HepG2 (cell line): Measurements from ENCODE around the gene NFYC. TPM values are rescaled to one million over a fixed set of nuclear protein-coding genes. Genes with fewer than 3 reads are reported as not detected.

Experiments used
- ATAC-seq: fragments of 200-7000 bp; cut with Tn5 transposase; 3 replicates; pipeline ENCODE4 v1.9.1; 2020; ENCODE audit warnings: mild to moderate bottlenecking, moderate library complexity
- BruUV-seq: library from RNA; stranded (reverse); fragments of 400-500 nt; replicated peaks from 2 replicates; lab custom pipeline; 2021; lab: Mats Ljungman, UMichigan
- CTCF ChIA-PET: fragments of 300-600 bp; formaldehyde crosslinking; extraction: SDS; loops from one replicate; lab custom pipeline; 2021; ENCODE audit warnings: low total read pairs, inconsistent platforms, low intra/inter-chr PET ratio; lab: Yijun Ruan, JAX
- POLR2A ChIA-PET: fragments of 350-600 bp; sonication (Branson Sonifier 250); formaldehyde crosslinking; loops from one replicate; lab custom pipeline; 2020; ENCODE audit warnings: antibody characterized with exemption, inconsistent platforms; lab: Yijun Ruan, JAX
- DNase-seq: peaks from one replicate; pipeline ENCODE4 v3.0.0-alpha.2; 2015; ENCODE audit warnings: low spot score
- FAIRE-seq: peaks from 3 replicates; lab custom pipeline; 2011; peaks lifted over from hg19 to GRCh38; lab: Jason Lieb, UNC
- H2AFZ ChIP-seq: one replicate; pipeline ENCODE4 v1.6.1; 2011; ENCODE audit warnings: low read length, inconsistent platforms
- H3K27ac ChIP-seq: fragments of 300-600 bp; 3 replicates; pipeline ENCODE4 v1.8.0; 2011; ENCODE audit warnings: mixed run types, mild to moderate bottlenecking, mixed read lengths, low read length, inconsistent platforms; ENCODE audit not compliant: insufficient read depth; ENCODE audit errors: extremely low read length
- H3K27me3 ChIP-seq, 2 experiments: fragments of 200-600 bp in 1 of 2; 2 replicates in 1 of 2; 3 replicates in 1 of 2; pipeline versions ENCODE4 v1.6.0 to v1.8.0; 2011; ENCODE audit warnings: low read length in 2 of 2, mild to moderate bottlenecking in 2 of 2, moderate library complexity in 2 of 2, inconsistent platforms in 1 of 2; ENCODE audit not compliant: insufficient read depth in 2 of 2, control insufficient read depth in 1 of 2
- H3K36me3 ChIP-seq, 2 experiments: fragments of 200-600 bp in 1 of 2; replicated peaks in 1 of 2; 2 replicates in 1 of 2; 3 replicates in 1 of 2; pipeline versions ENCODE4 v1.5.1 to v1.8.0; 2011; ENCODE audit warnings: low read length in 2 of 2, inconsistent platforms in 1 of 2; ENCODE audit not compliant: insufficient read depth in 2 of 2, control insufficient read depth in 1 of 2
- H3K4me1 ChIP-seq: 2 replicates; pipeline ENCODE4 v1.5.1; 2012; ENCODE audit warnings: low read length, inconsistent platforms; ENCODE audit not compliant: insufficient read depth
- H3K4me2 ChIP-seq: 2 replicates; pipeline ENCODE4 v1.6.0; 2011; ENCODE audit warnings: low read depth, low read length, inconsistent platforms
- H3K4me3 ChIP-seq, 3 experiments: fragments of 200-600 bp in 1 of 3; sonication (generic), shearing (Covaris generic) in 1 of 3; replicated peaks in 1 of 3; 2 replicates each; pipeline ENCODE4 v1.5.1; 2011 to 2016; ENCODE audit warnings: low read length in 3 of 3, inconsistent platforms in 2 of 3, low read depth in 2 of 3, mild to moderate bottlenecking in 2 of 3, control low read depth in 1 of 3, mixed read lengths in 1 of 3; ENCODE audit not compliant: insufficient read depth in 1 of 3
- H3K79me2 ChIP-seq: one replicate; pipeline ENCODE4 v1.6.1; 2011; ENCODE audit warnings: low read length, inconsistent platforms; ENCODE audit not compliant: insufficient read depth
- H3K9ac ChIP-seq: 2 replicates; pipeline ENCODE4 v1.6.0; 2011; ENCODE audit warnings: mild to moderate bottlenecking, low read depth, low read length, inconsistent platforms; ENCODE audit not compliant: insufficient read depth
- H3K9me3 ChIP-seq: 2 replicates; pipeline ENCODE4 v1.5.1; 2012; ENCODE audit warnings: mild to moderate bottlenecking, low read length
- H4K20me1 ChIP-seq: 2 replicates; pipeline ENCODE4 v1.6.0; 2011; ENCODE audit warnings: inconsistent platforms, mild to moderate bottlenecking, low read length, moderate library complexity; ENCODE audit not compliant: insufficient read depth
- DR1 ChIP-seq: sonication (generic); formaldehyde crosslinking; IDR thresholded peaks from 2 replicates; pipeline ENCODE4 v1.8.0; 2021; ENCODE audit warnings: mild to moderate bottlenecking, missing genetic modification reagents, inconsistent platforms
- KMT2A ChIP-seq: sonication (generic); formaldehyde crosslinking; IDR thresholded peaks from 2 replicates; pipeline ENCODE4 v1.4.0; 2020; ENCODE audit warnings: missing genetic modification reagents
- RBFOX2 ChIP-seq: fragments of 200-400 bp; formaldehyde crosslinking; IDR thresholded peaks from 2 replicates; pipeline ENCODE4 v1.6.1; 2017; ENCODE audit warnings: low read depth, mild to moderate bottlenecking, low read length
- SMAD1 ChIP-seq: sonication (generic); formaldehyde crosslinking; IDR thresholded peaks from 2 replicates; pipeline ENCODE4 v1.4.0; 2020; ENCODE audit warnings: missing genetic modification reagents, low read depth, mild to moderate bottlenecking, borderline replicate concordance
- STAG1 ChIP-seq: sonication (generic); formaldehyde crosslinking; IDR thresholded peaks from 2 replicates; pipeline ENCODE4 v1.4.0; 2020; ENCODE audit warnings: missing genetic modification reagents
- ZFAT ChIP-seq: sonication (generic); formaldehyde crosslinking; conservative IDR thresholded peaks from 2 replicates; pipeline ENCODE4 v1.8.1; 2023; ENCODE audit warnings: missing genetic modification reagents, inconsistent platforms
- ZNF382 ChIP-seq: sonication (generic); formaldehyde crosslinking; IDR thresholded peaks from 2 replicates; pipeline ENCODE4 v1.5.0; 2020; ENCODE audit warnings: missing genetic modification reagents, mild to moderate bottlenecking, borderline replicate concordance
- ZNF432 ChIP-seq: sonication (generic); formaldehyde crosslinking; IDR thresholded peaks from 2 replicates; pipeline ENCODE4 v1.5.0; 2020; ENCODE audit warnings: missing genetic modification reagents, mild to moderate bottlenecking, borderline replicate concordance
- ZNF563 ChIP-seq: sonication (generic); formaldehyde crosslinking; IDR thresholded peaks from 2 replicates; pipeline ENCODE4 v1.8.0; 2022; ENCODE audit warnings: mild to moderate bottlenecking, moderate library complexity, missing genetic modification reagents
- ZSCAN25 ChIP-seq: sonication (generic); formaldehyde crosslinking; IDR thresholded peaks from 2 replicates; pipeline ENCODE4 v1.8.0; 2022; ENCODE audit warnings: mild to moderate bottlenecking, missing genetic modification reagents
- WGBS: methylation state at CpG from one replicate; pipeline ENCODE4 v1.1.6; 2017; ENCODE audit warnings: low lambda C conversion rate; 5-methylcytosine and 5-hydroxymethylcytosine counted together
- in situ Hi-C: cut with HindIII; loops from 2 replicates; pipeline ENCODE4 v1.10.0; 2017; ENCODE audit warnings: low pct_unique_long_range_greater_than_20kb; ENCODE audit not compliant: extremely low pct_ligation_motif_present
- intact Hi-C: fragments of 100-400 bp; cut with micrococcal nuclease; formaldehyde crosslinking; loops from one replicate; pipeline ENCODE4 v1.10.0; 2022; ENCODE audit not compliant: unreplicated experiment
- polyA plus RNA-seq, 8 experiments: library from polyadenylated mRNA; depleted of rRNA in 3 of 8; stranded (reverse) in 7 of 8; unstranded in 1 of 8; fragments of >200 nt; fragmentation: Illumina TruSeq in 4 of 8; extraction: Trizol in 4 of 8; gene quantifications; 2 replicates each; pipeline versions ENCODE4 v1.2.1 to v1.2.3, GENCODE V29; 2011 to 2016; ENCODE audit warnings: low read depth in 4 of 8, missing spikeins in 1 of 8, mixed read lengths in 1 of 8; ENCODE audit not compliant: insufficient read depth in 1 of 8
- total RNA-seq, 5 experiments: library from RNA; depleted of rRNA; stranded (reverse); fragments of >200 nt; fragmentation: Illumina TruSeq; extraction: Trizol; gene quantifications; 2 replicates each; pipeline ENCODE4 v1.2.3, GENCODE V29; 2016; ENCODE audit warnings: low read depth in 1 of 5
- TF ChIP-seq, protein P1 (sequence below): sonication (generic); formaldehyde crosslinking; IDR thresholded peaks from 2 replicates; pipeline ENCODE4 v1.5.1; 2020; ENCODE audit warnings: missing genetic modification reagents, mild to moderate bottlenecking, borderline replicate concordance
- TF ChIP-seq, protein P2 (sequence below): sonication (generic); formaldehyde crosslinking; IDR thresholded peaks from 2 replicates; pipeline ENCODE4 v1.5.0; 2020; ENCODE audit warnings: mild to moderate bottlenecking, missing genetic modification reagents, borderline replicate concordance

Gene NFYC
- total and polyA plus RNA-seq, 2 of the 13 experiments (the other 11 are each of a cell fraction or from before 2014, with no cell fraction given) = 33.9 to 73.7 TPM

DNA sequence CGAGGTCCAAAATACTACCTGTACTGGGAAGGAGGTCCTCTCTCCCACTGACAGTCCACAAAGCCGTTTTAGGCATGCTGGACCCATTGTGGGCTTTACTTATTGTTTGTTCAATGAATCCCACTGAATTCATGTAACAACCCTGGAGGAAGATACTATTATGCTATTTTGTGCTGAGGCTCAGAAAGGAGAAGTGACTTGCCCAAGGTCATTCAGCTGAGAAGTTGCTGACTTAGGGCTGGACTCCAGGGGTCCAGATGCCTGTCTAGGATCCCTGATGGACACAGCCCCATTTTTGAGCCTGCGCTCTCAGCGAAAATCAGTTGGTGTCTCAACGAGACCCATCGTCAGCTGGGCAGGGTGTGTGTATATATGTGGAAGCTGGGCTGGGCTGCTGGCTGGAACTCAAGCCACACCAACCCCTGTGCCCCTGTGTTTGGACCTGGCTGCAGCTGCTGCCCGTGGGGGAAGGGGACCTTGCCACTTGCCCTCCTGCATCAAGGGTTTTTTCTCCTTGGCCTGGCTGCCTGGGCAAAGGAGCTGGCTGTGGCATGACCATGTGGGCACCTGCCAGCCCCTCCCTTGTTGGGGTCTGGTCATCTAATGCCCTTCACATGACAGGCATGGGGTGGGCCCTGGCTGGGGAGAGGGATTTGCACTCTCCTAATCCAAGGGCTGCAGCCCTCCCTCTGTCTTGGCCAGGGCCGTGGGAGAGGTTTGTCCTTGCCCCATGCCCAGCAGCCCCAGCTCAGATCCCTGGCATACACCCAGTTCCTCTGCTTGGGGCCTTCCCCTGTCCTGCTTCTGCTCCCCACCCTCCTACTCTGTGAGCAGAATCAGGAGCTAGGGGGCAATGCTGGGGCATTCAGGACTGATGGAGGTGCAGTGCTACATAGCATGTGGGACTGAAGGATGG lies 107.1 kb downstream of the NFYC start:
- Histone ChIP-seq H4K20me1 (no peaks in the 10 kb centered on the region), H3K4me1 (peaks cover 42% of the 10 kb centered on the region), H3K9me3 (no peaks in the 10 kb centered on the region), H3K27ac (no peak overlapping the region)
- 42% methylated on average over 6 of the region's 8 CpGs for WGBS
- FAIRE-seq = no peak
- TF ChIP-seq ZSCAN25 (CRISPR knock-in tag) (no peak), SMAD1 (no peak), KMT2A (CRISPR knock-in tag) (no peak), ZNF432 (CRISPR knock-in tag) (no peak), DR1 (CRISPR knock-in tag) (no peak), STAG1 (CRISPR knock-in tag) (no peak), RBFOX2 (no peak), ZNF563 (CRISPR knock-in tag) (no peak), ZNF382 (CRISPR knock-in tag) (no peak), ZFAT (no peak)
- TF ChIP-seq, protein P1, sequence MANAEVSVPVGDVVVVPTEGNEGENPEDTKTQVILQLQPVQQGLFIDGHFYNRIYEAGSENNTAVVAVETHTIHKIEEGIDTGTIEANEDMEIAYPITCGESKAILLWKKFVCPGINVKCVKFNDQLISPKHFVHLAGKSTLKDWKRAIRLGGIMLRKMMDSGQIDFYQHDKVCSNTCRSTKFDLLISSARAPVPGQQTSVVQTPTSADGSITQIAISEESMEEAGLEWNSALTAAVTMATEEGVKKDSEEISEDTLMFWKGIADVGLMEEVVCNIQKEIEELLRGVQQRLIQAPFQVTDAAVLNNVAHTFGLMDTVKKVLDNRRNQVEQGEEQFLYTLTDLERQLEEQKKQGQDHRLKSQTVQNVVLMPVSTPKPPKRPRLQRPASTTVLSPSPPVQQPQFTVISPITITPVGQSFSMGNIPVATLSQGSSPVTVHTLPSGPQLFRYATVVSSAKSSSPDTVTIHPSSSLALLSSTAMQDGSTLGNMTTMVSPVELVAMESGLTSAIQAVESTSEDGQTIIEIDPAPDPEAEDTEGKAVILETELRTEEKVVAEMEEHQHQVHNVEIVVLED = no peak
- TF ChIP-seq, protein P2, sequence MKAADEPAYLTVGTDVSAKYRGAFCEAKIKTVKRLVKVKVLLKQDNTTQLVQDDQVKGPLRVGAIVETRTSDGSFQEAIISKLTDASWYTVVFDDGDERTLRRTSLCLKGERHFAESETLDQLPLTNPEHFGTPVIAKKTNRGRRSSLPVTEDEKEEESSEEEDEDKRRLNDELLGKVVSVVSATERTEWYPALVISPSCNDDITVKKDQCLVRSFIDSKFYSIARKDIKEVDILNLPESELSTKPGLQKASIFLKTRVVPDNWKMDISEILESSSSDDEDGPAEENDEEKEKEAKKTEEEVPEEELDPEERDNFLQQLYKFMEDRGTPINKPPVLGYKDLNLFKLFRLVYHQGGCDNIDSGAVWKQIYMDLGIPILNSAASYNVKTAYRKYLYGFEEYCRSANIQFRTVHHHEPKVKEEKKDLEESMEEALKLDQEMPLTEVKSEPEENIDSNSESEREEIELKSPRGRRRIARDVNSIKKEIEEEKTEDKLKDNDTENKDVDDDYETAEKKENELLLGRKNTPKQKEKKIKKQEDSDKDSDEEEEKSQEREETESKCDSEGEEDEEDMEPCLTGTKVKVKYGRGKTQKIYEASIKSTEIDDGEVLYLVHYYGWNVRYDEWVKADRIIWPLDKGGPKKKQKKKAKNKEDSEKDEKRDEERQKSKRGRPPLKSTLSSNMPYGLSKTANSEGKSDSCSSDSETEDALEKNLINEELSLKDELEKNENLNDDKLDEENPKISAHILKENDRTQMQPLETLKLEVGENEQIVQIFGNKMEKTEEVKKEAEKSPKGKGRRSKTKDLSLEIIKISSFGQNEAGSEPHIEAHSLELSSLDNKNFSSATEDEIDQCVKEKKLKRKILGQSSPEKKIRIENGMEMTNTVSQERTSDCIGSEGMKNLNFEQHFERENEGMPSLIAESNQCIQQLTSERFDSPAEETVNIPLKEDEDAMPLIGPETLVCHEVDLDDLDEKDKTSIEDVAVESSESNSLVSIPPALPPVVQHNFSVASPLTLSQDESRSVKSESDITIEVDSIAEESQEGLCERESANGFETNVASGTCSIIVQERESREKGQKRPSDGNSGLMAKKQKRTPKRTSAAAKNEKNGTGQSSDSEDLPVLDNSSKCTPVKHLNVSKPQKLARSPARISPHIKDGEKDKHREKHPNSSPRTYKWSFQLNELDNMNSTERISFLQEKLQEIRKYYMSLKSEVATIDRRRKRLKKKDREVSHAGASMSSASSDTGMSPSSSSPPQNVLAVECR (CRISPR knock-in tag) = no peak
- TF ChIP-seq, all 625 proteins: peak for 0
- BruUV-seq = no TSS peak
- intact Hi-C loops (loop anchor here (10.0 kb wide), 1 partner anchor 46 kb away; no protein-coding TSS in a partner anchor), in situ Hi-C loops (no loop called here)
- no peaks in the 10 kb centered on the region for H3K36me3 ChIP-seq
- ATAC-seq (no peak), DNase-seq (no peak)
- no peak overlapping the region for H2AFZ ChIP-seq
- H3K4me3 ChIP-seq = no peak overlapping the region
- no peaks in the 10 kb centered on the region for H3K79me2 ChIP-seq
- H3K4me2 ChIP-seq = no peak overlapping the region
- POLR2A ChIA-PET = no interaction called here
- H3K27me3 ChIP-seq = peaks cover 0 to 34% of the 10 kb centered on the region in 2 experiments; a peak in 4 of 5 replicates
- CTCF ChIA-PET = no interaction called here
- no peak overlapping the region for H3K9ac ChIP-seq
